T-helper 1 cell treated with Interleukin-12 subunit alpha and Interleukin-12 subunit beta and Interleukin-4 antibody, amounts not matched to agents 30 ng/mL and 1 ng/mL, for 36 hours (primary cell): ENCODE results near the gene EML2. TPM values are rescaled to one million over a fixed set of nuclear protein-coding genes. Genes with fewer than 3 reads are reported as not detected.

ENCODE experiments used
- intact Hi-C: fragments of 100-400 bp; cut with micrococcal nuclease; formaldehyde crosslinking; loops from one replicate; pipeline ENCODE4 v1.15.1; 2024
- total RNA-seq: library from RNA; stranded (reverse); gene quantifications from 2 replicates; pipeline ENCODE4 v1.2.3, GENCODE V29; 2022

The EML2 gene
- total RNA-seq, 1 donor from 2014 or later: 113 TPM

- intact Hi-C loops: no loop called here
Observed at GRCh38 chr19:45591004-45591637, 48.1 kb downstream of the EML2 start.

GRCh38 chr19:45590300-45591003 is 48.7 kb downstream of the EML2 start:
- intact Hi-C loops: no loop called here

GRCh38 chr19:45589768-45590167 is 49.4 kb downstream of the EML2 start:
- intact Hi-C loops: loop anchor here (10.0 kb wide), 1 partner anchor 1525 kb away; the partner anchor contains the start of gene ZC3H4

- intact Hi-C loops: loop anchor here (10.0 kb wide), 1 partner anchor 1527 kb away; the partner anchor contains the start of gene ZC3H4
Observed at GRCh38 chr19:45587873-45588272, 51.3 kb downstream of the EML2 start.

- intact Hi-C loops: loop anchor here (1.0 to 10.0 kb wide), 3 partner anchors 92 to 1530 kb away; partner anchors contain the start of genes IRF2BP1 and ZC3H4
Observed at GRCh38 chr19:45585158-45585577, 54.0 kb downstream of the EML2 start.

- intact Hi-C loops: loop anchor here (1.0 to 10.0 kb wide), 20 partner anchors 32 to 1530 kb away; partner anchors contain the start of genes BLOC1S3, ERCC1, FOSB and IRF2BP1
Observed at GRCh38 chr19:45584332-45585157, 54.7 kb downstream of the EML2 start, which contains the start of gene OPA3. OPA3 (minus strand) TSS chr19:45584802; CDS start chr19:45584764, 38 bp downstream.

GRCh38 chr19:45581576-45581975 is 57.6 kb downstream of the EML2 start:
- intact Hi-C loops: loop anchor here (5.0 to 10.0 kb wide), 2 partner anchors 489 to 1533 kb away; partner anchors contain the start of genes PPP1R37 and ZC3H4

- intact Hi-C loops: no loop called here
Observed at GRCh38 chr19:45578861-45579260, 60.3 kb downstream of the EML2 start.

- intact Hi-C loops: no loop called here
Observed at GRCh38 chr19:45577111-45577905, 61.9 kb downstream of the EML2 start.

- intact Hi-C loops: no loop called here
Observed at GRCh38 chr19:45576682-45577081, 62.5 kb downstream of the EML2 start.

- intact Hi-C loops: no loop called here
Observed at GRCh38 chr19:45575216-45575615, 64.0 kb downstream of the EML2 start.

GRCh38 chr19:45574526-45574925 is 64.7 kb downstream of the EML2 start:
- intact Hi-C loops: no loop called here

- intact Hi-C loops: no loop called here
Observed at GRCh38 chr19:45571457-45572220, 67.6 kb downstream of the EML2 start.

- intact Hi-C loops: loop anchor here (1.0 kb wide), 1 partner anchor 47 kb away; no protein-coding TSS in a partner anchor
Observed at GRCh38 chr19:45569619-45570421, 69.4 kb downstream of the EML2 start.

- intact Hi-C loops: no loop called here
Observed at GRCh38 chr19:45568732-45569131, 70.5 kb downstream of the EML2 start.

- intact Hi-C loops: no loop called here
Observed at GRCh38 chr19:45567609-45568008, 71.6 kb downstream of the EML2 start.

- intact Hi-C loops: no loop called here
Observed at GRCh38 chr19:45564131-45564780, 74.9 kb downstream of the EML2 start.

- intact Hi-C loops: no loop called here
Observed at GRCh38 chr19:45560686-45561085, 78.5 kb downstream of the EML2 start.
